Measurements from ENCODE around the gene P3H2.

P3H2 gene

DNA sequence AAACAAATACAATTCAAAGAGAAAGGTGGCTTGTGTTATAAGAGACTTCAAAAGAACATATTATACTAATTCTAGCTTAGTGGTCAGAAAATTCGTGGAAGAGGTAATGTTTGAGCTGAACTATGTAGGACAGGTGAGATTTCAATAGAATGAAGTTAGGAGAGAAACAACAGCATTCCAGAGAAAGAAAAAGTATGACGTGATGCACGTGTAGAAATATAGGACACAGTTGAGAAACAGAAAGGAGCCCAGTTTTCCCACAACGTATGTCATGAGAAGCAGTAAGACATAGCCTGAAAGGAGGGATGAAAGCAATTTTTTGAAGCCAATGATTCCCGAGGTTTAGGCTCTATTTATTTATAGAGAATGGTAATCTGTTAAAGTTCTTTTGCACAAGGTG, 18.7 kb upstream of the P3H2 start:
- Mint-ChIP-seq H3K27ac (no peak overlapping the region), H3K27me3 (peaks cover 5% of the 10 kb centered on the region), H3K4me1 (ENCODE audit: low read depth) (no peaks in the 10 kb centered on the region), H3K36me3 (ENCODE audit: low read depth) (no peaks in the 10 kb centered on the region), H3K9me3 (no peaks in the 10 kb centered on the region), H3K4me3 (no peak overlapping the region)
- intact Hi-C loops (cut with micrococcal nuclease): no loop called here

DNA sequence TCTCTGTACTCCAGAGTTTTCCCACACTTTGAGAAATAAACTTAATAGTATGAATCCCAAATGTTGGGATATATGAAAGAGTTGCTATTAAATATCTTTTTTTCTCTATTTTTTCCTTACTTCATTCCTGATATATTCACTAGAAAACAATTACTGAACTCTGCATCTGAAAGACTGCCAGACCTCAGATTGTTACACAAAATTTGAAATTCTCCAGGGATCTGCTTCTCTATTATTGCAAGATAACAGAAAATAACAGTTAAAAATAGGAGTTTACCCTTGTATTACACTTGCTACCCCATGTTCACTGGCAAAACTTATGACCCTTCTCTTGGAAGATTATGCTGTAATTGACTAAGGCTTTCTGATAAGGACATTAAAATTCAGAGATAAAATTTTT, 11.7 kb upstream of the P3H2 start:
- no peaks in the 10 kb centered on the region for H3K4me1 Mint-ChIP-seq (ENCODE audit: low read depth)
- H3K9me3 Mint-ChIP-seq: no peaks in the 10 kb centered on the region
- peaks cover 4% of the 10 kb centered on the region for H3K27me3 Mint-ChIP-seq
- no peak overlapping the region for H3K4me3 Mint-ChIP-seq
- no peak overlapping the region for H3K27ac Mint-ChIP-seq
- intact Hi-C loops (cut with micrococcal nuclease): no loop called here
- H3K36me3 Mint-ChIP-seq (ENCODE audit: low read depth): no peaks in the 10 kb centered on the region

DNA sequence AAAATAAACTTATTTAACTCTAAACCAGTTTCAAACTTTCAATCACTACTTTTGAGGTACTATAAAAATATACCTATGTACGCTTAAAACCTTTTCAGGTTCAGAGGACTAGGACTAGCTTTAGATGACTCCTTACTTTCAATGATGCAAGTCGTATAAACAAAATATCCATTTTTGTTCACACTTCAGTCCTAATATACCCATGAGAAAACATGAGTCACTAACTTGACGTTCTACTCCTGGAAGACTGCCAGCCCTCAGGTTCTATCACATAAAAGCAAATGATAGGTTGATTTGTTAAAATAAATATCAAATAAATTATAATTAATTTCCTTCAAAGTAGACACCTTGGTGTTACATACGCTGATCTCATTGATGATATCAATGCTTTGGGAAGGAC, 10.6 kb upstream of the P3H2 start:
- H3K27me3 Mint-ChIP-seq: peaks cover 4% of the 10 kb centered on the region
- no peaks in the 10 kb centered on the region for H3K9me3 Mint-ChIP-seq
- H3K4me3 Mint-ChIP-seq: no peak overlapping the region
- H3K4me1 Mint-ChIP-seq (ENCODE audit: low read depth): no peaks in the 10 kb centered on the region
- H3K36me3 Mint-ChIP-seq (ENCODE audit: low read depth): no peaks in the 10 kb centered on the region
- intact Hi-C loops (cut with micrococcal nuclease): no loop called here
- H3K27ac Mint-ChIP-seq: no peak overlapping the region

DNA sequence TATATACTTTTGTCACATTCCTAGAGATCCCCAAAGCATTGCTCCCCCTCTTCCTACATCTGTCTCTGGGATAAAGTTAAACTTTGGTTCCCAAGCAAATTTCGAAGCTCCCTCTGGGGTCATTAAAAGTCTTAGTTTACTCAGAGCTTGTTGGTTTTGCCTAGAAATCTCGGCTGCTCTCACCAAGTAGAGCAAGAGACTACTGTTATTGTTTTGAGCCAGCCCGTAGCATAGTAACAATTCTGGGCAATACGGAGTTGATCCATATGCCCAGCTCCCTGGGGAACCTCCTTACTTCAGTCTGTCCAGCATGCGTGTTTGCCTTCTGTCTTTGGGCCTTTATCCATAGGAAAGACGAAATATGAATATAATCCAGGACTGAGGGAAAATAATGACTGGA, 10.0 kb upstream of the P3H2 start:
- Mint-ChIP-seq H3K4me1 (ENCODE audit: low read depth) (no peaks in the 10 kb centered on the region), H3K9me3 (no peaks in the 10 kb centered on the region)
- intact Hi-C loops (cut with micrococcal nuclease): no loop called here

DNA sequence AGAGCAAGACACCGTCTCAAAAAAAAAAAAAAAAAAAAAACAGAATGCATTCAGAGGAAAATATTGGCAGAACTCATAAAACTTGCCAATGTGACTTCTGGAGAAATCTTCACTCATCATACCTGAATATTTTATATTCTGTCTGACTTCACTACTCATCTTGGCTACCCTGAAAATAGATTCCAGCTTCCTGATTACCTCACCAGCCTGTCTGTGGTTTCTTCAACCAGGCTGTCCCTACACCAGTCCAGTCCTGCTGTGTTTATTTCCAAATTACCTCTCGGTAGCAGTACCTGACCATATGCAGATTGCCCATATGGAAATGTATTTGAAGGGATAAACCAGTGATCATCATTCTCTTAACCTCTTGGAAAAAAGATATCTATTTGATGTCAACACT, 9.3 kb upstream of the P3H2 start:
- intact Hi-C loops (cut with micrococcal nuclease): no loop called here

More for the DNA sequence above, 10.0 kb upstream of the P3H2 start:
- Mint-ChIP-seq H3K27ac (no peak overlapping the region), H3K27me3 (peaks cover 4% of the 10 kb centered on the region), H3K36me3 (ENCODE audit: low read depth) (no peaks in the 10 kb centered on the region), H3K4me3 (no peak overlapping the region)

DNA sequence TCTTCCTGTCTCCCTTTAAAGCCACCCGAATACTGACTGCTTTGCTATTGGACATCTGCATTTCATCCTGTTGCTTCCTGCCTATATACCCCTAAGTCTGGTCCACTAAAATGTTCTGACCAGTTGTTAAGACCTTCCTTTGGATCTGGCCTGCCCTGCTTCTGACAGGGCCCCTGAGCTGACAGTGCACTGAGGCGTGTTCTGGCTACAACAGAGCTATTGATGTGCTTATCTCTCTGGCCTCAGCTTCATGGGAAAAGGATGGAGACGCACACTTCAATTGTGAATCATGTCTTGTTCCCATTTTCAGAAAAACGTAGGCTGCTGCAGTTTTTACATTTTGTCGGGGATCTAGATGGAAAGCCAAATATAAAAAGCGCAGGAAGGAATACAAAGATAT, 7.1 kb upstream of the P3H2 start:
- peaks cover 12% of the 10 kb centered on the region for H3K27me3 Mint-ChIP-seq

More for the DNA sequence above, 9.3 kb upstream of the P3H2 start:
- Mint-ChIP-seq H3K27ac (no peak overlapping the region), H3K9me3 (no peaks in the 10 kb centered on the region), H3K27me3 (peaks cover 4% of the 10 kb centered on the region), H3K4me3 (no peak overlapping the region), H3K36me3 (ENCODE audit: low read depth) (no peaks in the 10 kb centered on the region), H3K4me1 (ENCODE audit: low read depth) (no peaks in the 10 kb centered on the region)

DNA sequence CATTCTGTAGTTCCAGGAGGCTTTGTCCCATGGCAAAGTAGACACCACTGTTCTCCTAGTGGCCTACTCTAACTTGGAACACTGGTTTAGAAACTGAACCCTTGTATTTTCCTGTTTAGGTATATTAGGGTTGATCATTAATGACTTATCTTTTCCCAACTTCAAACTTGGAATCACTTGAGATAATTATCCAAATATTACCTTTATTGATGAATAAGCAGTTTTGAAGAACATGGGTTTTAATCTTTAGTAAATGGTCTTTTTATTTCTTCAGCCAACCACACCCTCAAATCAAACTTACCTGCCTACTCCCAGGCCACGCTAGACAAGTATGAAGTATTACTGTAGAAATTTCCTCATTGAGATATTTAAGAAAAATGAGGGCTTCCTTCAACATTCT, 6.5 kb upstream of the P3H2 start:
- intact Hi-C loops (cut with micrococcal nuclease): no loop called here
- H3K4me3 Mint-ChIP-seq: no peak overlapping the region
- H3K9me3 Mint-ChIP-seq: no peaks in the 10 kb centered on the region
- H3K27ac Mint-ChIP-seq: no peak overlapping the region
- no peaks in the 10 kb centered on the region for H3K36me3 Mint-ChIP-seq (ENCODE audit: low read depth)
- H3K4me1 Mint-ChIP-seq (ENCODE audit: low read depth): no peaks in the 10 kb centered on the region
- peaks cover 17% of the 10 kb centered on the region for H3K27me3 Mint-ChIP-seq

More for the DNA sequence above, 7.1 kb upstream of the P3H2 start:
- no peak overlapping the region for H3K4me3 Mint-ChIP-seq
- H3K4me1 Mint-ChIP-seq (ENCODE audit: low read depth): no peaks in the 10 kb centered on the region
- H3K9me3 Mint-ChIP-seq: no peaks in the 10 kb centered on the region
- intact Hi-C loops (cut with micrococcal nuclease): no loop called here
- no peak overlapping the region for H3K27ac Mint-ChIP-seq
- no peaks in the 10 kb centered on the region for H3K36me3 Mint-ChIP-seq (ENCODE audit: low read depth)

DNA sequence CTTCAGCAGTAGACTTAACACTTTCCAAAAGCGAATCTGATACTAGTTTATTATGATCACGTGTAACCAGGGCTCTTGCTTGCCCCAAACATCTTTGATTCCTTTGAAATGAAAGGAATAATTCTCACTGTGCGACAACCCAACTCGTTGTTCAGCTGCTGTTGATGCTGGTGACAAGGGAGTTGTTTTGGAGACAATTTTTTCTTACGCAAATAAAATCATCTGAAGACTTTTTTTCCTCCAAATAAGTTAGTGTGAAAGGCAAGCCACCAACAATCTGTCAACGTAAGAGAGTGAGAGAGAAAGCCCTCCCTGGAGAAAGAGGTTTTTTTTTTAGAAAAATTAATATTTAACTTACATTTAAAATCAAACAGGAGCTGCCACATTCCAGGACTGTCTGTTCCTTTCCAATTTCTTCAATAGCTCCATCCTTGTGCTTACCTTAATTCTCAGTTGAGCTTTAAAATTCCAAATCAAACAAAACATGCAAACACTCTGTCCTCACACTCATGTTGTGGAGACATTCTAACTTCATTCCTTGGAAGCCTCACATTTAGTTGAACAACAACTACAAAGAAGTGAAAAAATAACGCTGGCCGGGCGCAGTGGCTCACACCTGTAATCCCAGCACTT, 4.9 kb upstream of the P3H2 start:
- Mint-ChIP-seq H3K4me3 (no peak overlapping the region), H3K4me1 (ENCODE audit: low read depth) (no peaks in the 10 kb centered on the region)

DNA sequence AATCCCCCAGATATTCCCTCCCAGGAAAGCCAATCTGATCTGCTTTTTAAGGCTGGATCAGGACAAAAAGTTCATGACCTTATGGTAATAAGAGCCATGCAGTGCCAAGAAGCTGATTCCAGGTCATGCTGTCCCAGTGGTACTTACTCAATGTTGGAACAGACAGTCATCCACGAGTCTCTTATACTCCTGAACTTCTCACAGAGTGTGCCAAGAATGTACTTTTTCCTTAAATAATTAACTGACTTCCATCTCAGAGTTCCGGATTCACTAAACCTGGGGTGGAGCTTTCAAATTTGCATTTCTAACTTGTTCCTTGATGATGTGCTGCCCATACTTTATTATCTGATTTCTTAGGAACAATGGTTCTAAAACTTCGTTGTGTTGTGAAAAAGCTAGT, 3.4 kb upstream of the P3H2 start:
- H3K4me1 Mint-ChIP-seq (ENCODE audit: low read depth): peaks cover 11% of the 10 kb centered on the region
- intact Hi-C loops (cut with micrococcal nuclease): loop anchor here (5.0 kb wide), 1 partner anchor 198 kb away; the partner anchor contains the start of gene CLDN1
- H3K27ac Mint-ChIP-seq: no peak overlapping the region
- no peak overlapping the region for H3K4me3 Mint-ChIP-seq
- no peaks in the 10 kb centered on the region for H3K36me3 Mint-ChIP-seq (ENCODE audit: low read depth)
- H3K9me3 Mint-ChIP-seq: no peaks in the 10 kb centered on the region
- H3K27me3 Mint-ChIP-seq: peaks cover 42% of the 10 kb centered on the region

More for the DNA sequence above, 4.9 kb upstream of the P3H2 start:
- Mint-ChIP-seq H3K27ac (no peak overlapping the region), H3K27me3 (peaks cover 32% of the 10 kb centered on the region), H3K36me3 (ENCODE audit: low read depth) (no peaks in the 10 kb centered on the region), H3K9me3 (no peaks in the 10 kb centered on the region)
- intact Hi-C loops (cut with micrococcal nuclease): no loop called here

DNA sequence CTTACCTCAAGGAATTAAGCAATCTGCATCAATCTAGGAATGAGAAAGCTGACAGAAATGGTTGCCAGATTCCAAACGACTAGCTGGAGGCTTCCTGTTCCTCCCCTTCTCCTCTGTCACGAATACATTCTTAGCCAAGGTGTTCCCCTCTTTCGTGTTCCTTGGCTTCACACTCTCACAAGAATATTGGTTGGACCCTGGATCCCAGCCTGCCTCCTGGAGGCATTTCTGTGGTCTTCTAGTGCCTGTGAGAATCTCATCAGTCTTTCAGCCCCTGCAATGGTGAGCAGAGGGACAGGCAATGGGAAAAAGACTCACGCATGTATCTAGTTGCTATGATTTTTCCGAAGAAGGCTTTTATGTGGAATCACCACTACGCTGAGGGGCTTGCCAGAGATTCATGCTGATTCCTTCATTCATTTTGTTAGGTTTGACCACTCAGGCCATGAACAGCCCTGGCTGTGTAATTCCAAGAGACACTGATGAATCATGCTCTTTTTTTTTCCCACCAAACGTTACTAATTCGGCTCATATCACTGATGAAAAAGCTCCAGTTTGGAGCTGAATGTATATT, 1.6 kb upstream of the P3H2 start:
- Mint-ChIP-seq H3K27me3 (peaks cover 53% of the 10 kb centered on the region), H3K27ac (no peak overlapping the region), H3K9me3 (no peaks in the 10 kb centered on the region), H3K36me3 (ENCODE audit: low read depth) (no peaks in the 10 kb centered on the region), H3K4me1 (ENCODE audit: low read depth) (peaks cover 15% of the 10 kb centered on the region), H3K4me3 (no peak overlapping the region)
- intact Hi-C loops (cut with micrococcal nuclease): loop anchor here (5.0 kb wide), 1 partner anchor 200 kb away; the partner anchor contains the start of gene CLDN1

DNA sequence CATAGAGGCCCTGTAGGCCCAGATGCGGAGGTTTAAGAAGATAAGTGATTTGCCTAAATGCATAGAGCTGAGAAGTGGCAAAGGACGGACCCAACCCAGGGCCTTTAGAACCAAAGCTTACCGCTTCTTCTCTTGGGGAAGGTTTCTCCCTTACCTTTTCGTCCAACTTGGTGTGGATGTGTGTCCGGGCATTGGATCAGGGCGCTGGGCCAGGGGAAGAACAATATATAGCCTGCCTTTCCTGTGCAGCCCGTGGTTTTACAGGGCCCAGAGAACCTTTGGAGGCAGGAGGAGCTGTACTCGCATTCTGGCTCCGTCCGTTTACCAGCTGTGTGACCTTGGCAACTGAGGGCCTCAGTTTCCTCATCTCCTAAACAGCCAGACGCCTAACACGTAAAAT, 686 bp upstream of the P3H2 start:
- H3K27ac Mint-ChIP-seq: no peak overlapping the region
- no peaks in the 10 kb centered on the region for H3K36me3 Mint-ChIP-seq (ENCODE audit: low read depth)
- no peaks in the 10 kb centered on the region for H3K9me3 Mint-ChIP-seq
- H3K4me1 Mint-ChIP-seq (ENCODE audit: low read depth): peaks cover 15% of the 10 kb centered on the region
- peaks cover 57% of the 10 kb centered on the region for H3K27me3 Mint-ChIP-seq
- intact Hi-C loops (cut with micrococcal nuclease): loop anchor here (5.0 kb wide), 1 partner anchor 201 kb away; the partner anchor contains the start of gene CLDN1
- no peak overlapping the region for H3K4me3 Mint-ChIP-seq

DNA sequence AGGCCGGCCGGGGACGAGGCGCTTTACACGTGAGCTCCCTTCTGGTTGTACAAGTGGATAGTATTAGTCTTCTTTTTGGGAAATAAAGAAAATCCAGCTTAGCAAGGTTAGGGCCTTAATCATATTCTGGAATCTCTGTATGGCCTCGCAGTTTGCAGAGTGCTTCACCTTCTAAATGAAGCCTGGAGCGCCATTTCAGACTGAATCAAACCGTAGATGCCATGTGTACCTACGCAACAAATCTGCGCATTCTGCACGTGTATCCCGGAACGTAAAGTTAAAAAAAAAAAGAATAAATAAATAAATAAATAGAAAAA, 322 bp upstream of the P3H2 start:
- peak overlapping the region; percentile 79 for H3K4me3 Mint-ChIP-seq
- H3K4me1 Mint-ChIP-seq (ENCODE audit: low read depth): peaks cover 15% of the 10 kb centered on the region
- H3K36me3 Mint-ChIP-seq (ENCODE audit: low read depth): no peaks in the 10 kb centered on the region
- no peaks in the 10 kb centered on the region for H3K9me3 Mint-ChIP-seq
- peaks cover 58% of the 10 kb centered on the region for H3K27me3 Mint-ChIP-seq
- intact Hi-C loops (cut with micrococcal nuclease): loop anchor here (5.0 kb wide), 1 partner anchor 201 kb away; the partner anchor contains the start of gene CLDN1
- H3K27ac Mint-ChIP-seq: no peak overlapping the region

DNA sequence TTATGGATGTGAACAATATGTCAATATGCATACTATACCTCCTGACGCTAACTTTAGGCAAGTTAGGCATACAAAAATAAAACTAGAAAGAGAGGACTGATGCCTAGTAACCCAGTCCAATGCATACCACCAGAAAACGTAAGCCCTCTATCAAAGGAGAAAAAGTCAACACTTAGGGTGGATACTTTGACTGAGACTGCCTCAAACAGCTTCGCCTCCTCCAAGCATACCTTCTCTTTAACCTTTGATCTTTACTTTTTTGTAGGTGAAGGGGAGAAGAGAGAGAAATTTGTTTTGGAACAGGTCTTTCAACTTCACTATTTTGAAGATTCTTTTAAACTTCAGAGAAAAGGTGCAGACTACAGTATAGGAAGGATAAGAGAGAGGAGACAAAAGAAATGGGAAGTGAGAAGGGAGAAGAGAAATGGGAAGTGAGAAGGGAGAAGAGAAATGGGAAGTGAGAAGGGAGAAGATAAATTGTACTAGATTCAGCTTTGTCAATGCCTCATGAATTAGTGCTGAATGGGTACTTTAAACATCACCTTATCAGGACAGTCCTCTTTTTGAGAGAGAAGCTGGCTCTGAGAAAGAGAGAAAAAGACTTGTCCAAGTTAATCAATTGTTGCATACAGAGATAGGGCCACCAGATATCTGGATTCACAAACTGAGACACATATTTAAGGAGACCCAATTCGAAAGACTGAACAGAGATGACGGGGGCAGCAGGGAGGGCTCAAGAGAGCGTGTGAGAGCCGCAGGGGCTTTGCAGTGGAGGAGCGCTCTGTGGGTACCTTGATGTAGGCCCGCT, 1.0 kb downstream of the P3H2 start:
- no peaks in the 10 kb centered on the region for H3K36me3 Mint-ChIP-seq (ENCODE audit: low read depth)
- H3K4me1 Mint-ChIP-seq (ENCODE audit: low read depth): peaks cover 15% of the 10 kb centered on the region
- peaks cover 60% of the 10 kb centered on the region for H3K27me3 Mint-ChIP-seq
- peak overlapping the region; percentile 54 for H3K27ac Mint-ChIP-seq
- H3K4me3 Mint-ChIP-seq: peak overlapping the region; percentile 72
- intact Hi-C loops (cut with micrococcal nuclease): loop anchor here (5.0 kb wide), 1 partner anchor 203 kb away; the partner anchor contains the start of gene CLDN1
- no peaks in the 10 kb centered on the region for H3K9me3 Mint-ChIP-seq

DNA sequence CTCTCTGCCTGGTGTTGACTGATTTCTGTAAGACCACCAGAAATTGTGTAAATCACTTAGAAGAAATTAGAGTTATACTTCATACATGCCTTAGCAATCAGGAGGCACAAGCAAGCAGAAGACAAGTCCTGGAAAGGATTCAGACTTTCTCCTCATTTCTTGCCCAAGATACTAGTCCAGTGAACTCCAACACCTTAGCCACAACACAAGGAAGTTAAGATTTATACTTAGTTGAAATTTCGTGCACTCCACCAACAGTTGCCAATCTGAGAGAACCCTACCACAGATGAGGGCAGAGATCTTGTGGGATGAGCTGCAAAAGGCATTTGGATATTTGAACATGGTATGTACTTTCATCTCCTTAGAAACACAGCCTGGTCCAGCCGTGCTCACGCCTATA, 2.3 kb downstream of the P3H2 start:
- Mint-ChIP-seq H3K27ac (no peak overlapping the region), H3K4me1 (ENCODE audit: low read depth) (peaks cover 15% of the 10 kb centered on the region), H3K9me3 (no peaks in the 10 kb centered on the region), H3K36me3 (ENCODE audit: low read depth) (no peaks in the 10 kb centered on the region), H3K27me3 (peaks cover 57% of the 10 kb centered on the region), H3K4me3 (no peak overlapping the region)
- intact Hi-C loops (cut with micrococcal nuclease): no loop called here
